Cardiac atrium fibroblast (primary cell): ENCODE measurements around the gene CHODL. TPM values are rescaled to one million over a fixed set of nuclear protein-coding genes. Genes with fewer than 3 reads are reported as not detected.

Experiments used
- total RNA-seq: library from RNA; depleted of rRNA; stranded (reverse); fragments of >200 nt; gene quantifications from 2 replicates; pipeline ENCODE4 v1.2.3, GENCODE V29; 2015

CHODL gene
- total RNA-seq = not detected in 2 replicates

GRCh38 chr21:18244671-18245463, at the start of gene CHODL:
TSS of gene CHODL (plus strand) at chr21:18244833. CDS start at chr21:18245224, 391 bp downstream.

Other genes starting within 250 kb of the CHODL start
- not detected in 2 replicates for gene TMPRSS15, start 159.0 kb downstream of the CHODL start, total RNA-seq